Transverse colon (tissue), 4 donors: Measurements from ENCODE around the gene RALGAPA2. TPM values are rescaled to one million over a fixed set of nuclear protein-coding genes. Genes with fewer than 3 reads are reported as not detected.

Experiments used
- DNase-seq: peaks from one replicate; pipeline ENCODE4 v3.0.0-alpha.2; 2019
- H3K27ac ChIP-seq, 4 donors: fragments of 200-600 bp; sonication (generic); 2 replicates each; pipeline ENCODE4 v1.5.1; 2016 to 2018; ENCODE audit warnings: inconsistent platforms in 4 of 4
- H3K27me3 ChIP-seq: fragments of 200-600 bp; sonication (generic); 2 replicates; pipeline ENCODE4 v1.5.1; 2017; ENCODE audit warnings: inconsistent platforms
- H3K36me3 ChIP-seq, 4 donors: fragments of 200-600 bp; sonication (generic); 2 replicates each; pipeline ENCODE4 v1.5.1; 2017 to 2019; ENCODE audit warnings: inconsistent platforms in 4 of 4
- H3K4me1 ChIP-seq, 4 donors: fragments of 200-600 bp; sonication (generic); 2 replicates each; pipeline ENCODE4 v1.5.1; 2017 to 2020; ENCODE audit warnings: inconsistent platforms in 4 of 4
- H3K4me3 ChIP-seq, 4 donors: fragments of 200-600 bp; sonication (generic); 1 replicate in 1 of 4; 2 replicates in 3 of 4; pipeline versions ENCODE4 v1.5.1 to v1.6.1; 2017 to 2019; ENCODE audit warnings: inconsistent platforms in 4 of 4
- H3K9me3 ChIP-seq, 2 donors: fragments of 200-600 bp; sonication (generic); 2 replicates each; pipeline ENCODE4 v1.5.1; 2017 to 2019; ENCODE audit warnings: inconsistent platforms in 2 of 2
- EP300 ChIP-seq: sonication (generic); formaldehyde crosslinking; IDR thresholded peaks from one replicate; pipeline ENCODE4 v1.6.1; 2017; ENCODE audit warnings: antibody characterized with exemption, low read depth
- POLR2A ChIP-seq: fragments of 450-650 bp; IDR thresholded peaks from one replicate; pipeline ENCODE4 v1.6.1; 2016; ENCODE audit warnings: antibody characterized with exemption, mild to moderate bottlenecking, moderate library complexity
- POLR2AphosphoS5 ChIP-seq, 3 donors: sonication (generic); formaldehyde crosslinking; IDR thresholded peaks; one replicate each; pipeline ENCODE4 v1.6.1; 2016; ENCODE audit warnings: antibody characterized with exemption in 3 of 3
- whole genome bisulfite sequencing, 2 donors: methylation state at CpG; one replicate each; pipeline ENCODE4 v1.1.5; 2018; ENCODE audit warnings: low coverage in 1 of 2; 5-methylcytosine and 5-hydroxymethylcytosine counted together
- in situ Hi-C, 4 donors: fragments of 200-750 bp; cut with MboI; loops; one replicate each; pipeline versions ENCODE4 v1.15.0 to v1.15.1; 2017; ENCODE audit warnings: low sequenced_read_pairs in 3 of 4, low pct_ligation_motif_present in 1 of 4, low pct_unique_long_range_greater_than_20kb in 1 of 4
- intact Hi-C: fragments of 100-400 bp; cut with DNase I; formaldehyde crosslinking; loops from one replicate; pipeline ENCODE4 v1.15.1; 2023; ENCODE audit warnings: low total_unique reads
- total RNA-seq, 4 donors: library from RNA; depleted of rRNA; stranded (reverse); fragments of >200 nt; gene quantifications; one replicate each; pipeline ENCODE4 v1.1.0, GENCODE V29; 2016
- TF ChIP-seq, protein P1 (sequence below), 5 experiments: fragments of 200-600 bp in 3 of 5; fragments of 450-650 bp in 2 of 5; sonication (generic) in 3 of 5; IDR thresholded peaks; 1 replicate in 2 of 5; 2 replicates in 3 of 5; pipeline ENCODE4 v1.5.1; 2016 to 2017; ENCODE audit warnings: antibody characterized with exemption in 5 of 5, inconsistent platforms in 3 of 5, mild to moderate bottlenecking in 2 of 5, moderate library complexity in 1 of 5

Gene RALGAPA2
- total RNA-seq, 4 donors from 2014 or later = 29.5 to 84.0 (median 66.5) TPM

DNA sequence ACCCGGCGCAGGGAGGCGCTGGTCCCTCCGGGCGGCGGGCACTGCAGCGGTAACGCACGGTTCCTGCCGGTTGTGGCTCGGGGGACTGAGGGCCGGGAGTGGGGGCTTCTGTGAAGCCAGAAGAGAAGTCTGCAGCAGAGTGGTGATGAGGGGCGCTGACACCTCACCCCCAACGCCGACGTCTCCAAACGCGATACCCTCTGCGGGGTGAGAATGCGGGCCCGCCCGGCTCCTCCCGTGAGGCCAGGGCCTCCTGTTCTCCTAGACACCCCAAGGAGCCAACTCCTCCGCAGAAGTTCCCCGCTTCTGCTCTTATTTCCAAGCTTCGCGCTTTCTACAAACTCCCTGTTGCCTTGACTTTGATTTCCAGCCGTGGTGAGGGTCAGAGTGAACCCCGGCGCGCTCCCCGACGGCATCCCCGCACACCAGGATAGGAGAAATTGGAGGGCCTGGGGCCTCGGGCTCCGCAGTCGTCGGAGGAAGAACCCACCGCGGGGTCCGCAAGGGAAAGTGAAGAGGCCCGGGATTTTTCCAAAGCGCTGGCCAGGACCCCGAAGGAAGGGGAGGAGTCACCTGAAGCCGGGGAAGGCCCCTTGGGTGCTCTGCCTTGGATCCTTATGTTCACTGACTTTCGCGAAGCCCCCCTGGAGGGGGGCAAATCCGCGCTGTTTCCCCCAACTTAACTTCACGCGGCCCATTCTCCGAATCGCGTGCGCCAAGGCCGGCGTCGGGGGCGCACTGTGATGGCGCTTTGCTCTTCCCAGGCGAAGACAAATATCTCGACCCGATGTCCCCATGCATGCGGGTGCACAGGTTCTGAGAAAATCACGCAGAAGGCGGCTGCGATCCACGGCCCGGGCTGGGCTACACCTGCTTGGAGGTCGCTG lies 347.6 kb downstream of the RALGAPA2 start:
- Histone ChIP-seq H3K4me1 (peaks cover 9 to 52% (median 33%) of the 10 kb centered on the region in 4 donors), H3K4me3 (no peak overlapping the region), H3K27me3 (peaks cover 98% of the 10 kb centered on the region), H3K9me3 (no peaks in the 10 kb centered on the region), H3K36me3 (no peaks in the 10 kb centered on the region), H3K27ac (no peak overlapping the region)
- intact Hi-C loops = loop anchor here (10.0 kb wide), 1 partner anchor 200 kb away; no protein-coding TSS in a partner anchor
- in situ Hi-C loops = loop anchor here in 3 of 4 donors (25.0 kb wide), 1 partner anchor 197 kb away; no protein-coding TSS in a partner anchor
- no peak for DNase-seq
- WGBS, 2 donors = 11% methylated on average over 70 of the region's 70 CpGs; no CpG with 5 or more reads in 1 of the 2 donors
- TF ChIP-seq EP300 (no peak), POLR2AphosphoS5 (IDR thresholded peaks at IDR 0.05) (no peak), POLR2A (no peak)
- TF ChIP-seq, protein P1, sequence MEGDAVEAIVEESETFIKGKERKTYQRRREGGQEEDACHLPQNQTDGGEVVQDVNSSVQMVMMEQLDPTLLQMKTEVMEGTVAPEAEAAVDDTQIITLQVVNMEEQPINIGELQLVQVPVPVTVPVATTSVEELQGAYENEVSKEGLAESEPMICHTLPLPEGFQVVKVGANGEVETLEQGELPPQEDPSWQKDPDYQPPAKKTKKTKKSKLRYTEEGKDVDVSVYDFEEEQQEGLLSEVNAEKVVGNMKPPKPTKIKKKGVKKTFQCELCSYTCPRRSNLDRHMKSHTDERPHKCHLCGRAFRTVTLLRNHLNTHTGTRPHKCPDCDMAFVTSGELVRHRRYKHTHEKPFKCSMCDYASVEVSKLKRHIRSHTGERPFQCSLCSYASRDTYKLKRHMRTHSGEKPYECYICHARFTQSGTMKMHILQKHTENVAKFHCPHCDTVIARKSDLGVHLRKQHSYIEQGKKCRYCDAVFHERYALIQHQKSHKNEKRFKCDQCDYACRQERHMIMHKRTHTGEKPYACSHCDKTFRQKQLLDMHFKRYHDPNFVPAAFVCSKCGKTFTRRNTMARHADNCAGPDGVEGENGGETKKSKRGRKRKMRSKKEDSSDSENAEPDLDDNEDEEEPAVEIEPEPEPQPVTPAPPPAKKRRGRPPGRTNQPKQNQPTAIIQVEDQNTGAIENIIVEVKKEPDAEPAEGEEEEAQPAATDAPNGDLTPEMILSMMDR (IDR thresholded peaks at IDR 0.05) = no peak

DNA sequence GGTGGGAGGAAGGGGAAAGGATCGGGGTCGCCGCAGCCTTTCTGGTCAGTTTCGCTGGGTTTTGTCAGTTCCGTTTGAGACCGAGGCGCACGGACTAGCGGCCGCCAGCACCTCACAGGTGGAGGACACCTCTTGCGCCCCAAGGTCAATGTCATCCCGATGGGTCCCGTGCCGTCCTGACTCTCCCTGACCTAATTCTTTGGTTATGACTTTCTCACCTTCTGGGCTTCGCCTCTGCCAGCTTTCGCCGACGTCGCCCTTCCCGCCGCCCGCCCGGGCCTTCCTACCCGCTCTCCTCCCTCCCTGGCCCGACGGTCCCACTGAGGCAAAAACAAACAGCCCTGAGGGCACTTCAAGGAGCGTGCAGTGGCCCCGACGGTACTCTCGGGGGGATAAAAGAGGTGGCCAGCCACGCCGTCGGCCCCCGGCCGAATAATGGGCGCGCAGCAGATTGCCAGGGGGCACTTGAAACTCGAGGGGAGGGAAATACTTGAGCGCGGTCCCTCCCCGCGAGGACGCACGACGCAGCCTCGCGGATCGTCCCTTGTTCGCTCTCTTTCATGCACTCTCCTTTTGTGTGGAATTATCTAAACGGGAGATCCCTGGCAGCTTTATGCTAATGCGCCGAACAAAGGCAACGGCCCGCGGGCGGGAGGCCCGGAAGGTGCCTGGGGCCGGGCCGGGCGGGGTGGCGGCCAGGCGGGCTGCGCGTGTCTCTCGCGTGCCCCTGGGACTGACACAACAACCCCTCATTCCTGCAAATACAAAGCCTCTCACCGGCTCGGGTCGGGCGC lies 348.4 kb downstream of the RALGAPA2 start:
- H3K9me3 ChIP-seq = no peaks in the 10 kb centered on the region
- peak overlapping the region in 1 of 4 donors; percentile 18 for H3K4me3 ChIP-seq
- WGBS, 2 donors = 2 to 3% methylated on average over 20 to 59 of the region's 70 CpGs
- in situ Hi-C loops (loop anchor here in 3 of 4 donors (25.0 kb wide), 1 partner anchor 198 kb away; no protein-coding TSS in a partner anchor), intact Hi-C loops (loop anchor here (10.0 kb wide), 1 partner anchor 201 kb away; no protein-coding TSS in a partner anchor)
- H3K27me3 ChIP-seq = peaks cover 98% of the 10 kb centered on the region
- H3K27ac ChIP-seq = no peak overlapping the region
- H3K36me3 ChIP-seq = no peaks in the 10 kb centered on the region
- peaks cover 9 to 44% (median 25%) of the 10 kb centered on the region in 4 donors for H3K4me1 ChIP-seq
- no peak for DNase-seq
- TF ChIP-seq EP300 (no peak), POLR2AphosphoS5 (IDR thresholded peaks at IDR 0.05) (no peak), POLR2A (no peak)
- TF ChIP-seq, protein P1 (IDR thresholded peaks at IDR 0.05) = no peak

DNA sequence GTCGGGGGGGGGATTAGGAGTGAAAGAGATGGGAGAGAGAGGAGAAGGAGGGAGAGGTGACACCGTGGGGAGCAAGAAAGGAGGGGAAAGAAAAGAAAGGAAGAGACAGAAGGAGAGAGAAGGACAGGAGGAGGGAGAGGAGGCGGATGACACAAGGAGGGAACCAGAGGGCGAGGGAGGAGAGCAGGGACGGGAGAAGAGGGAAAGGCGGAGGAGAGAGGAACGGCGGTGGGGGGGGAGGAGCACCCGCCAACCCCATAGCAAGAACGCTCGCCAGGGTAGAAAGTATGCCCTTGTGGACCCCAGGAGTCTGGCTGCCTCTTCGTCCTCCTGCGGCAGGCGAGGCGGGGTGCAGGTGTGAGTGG lies 349.0 kb downstream of the RALGAPA2 start:
- no peak for TF ChIP-seq EP300
- TF ChIP-seq POLR2A = no peak
- TF ChIP-seq POLR2AphosphoS5 (IDR thresholded peaks at IDR 0.05) = no peak
- TF ChIP-seq, protein P1 (IDR thresholded peaks at IDR 0.05) = no peak
- Histone ChIP-seq H3K4me1 (peaks cover 9 to 41% (median 22%) of the 10 kb centered on the region in 4 donors), H3K9me3 (no peaks in the 10 kb centered on the region), H3K36me3 (no peaks in the 10 kb centered on the region), H3K27me3 (peaks cover 97% of the 10 kb centered on the region), H3K4me3 (peak overlapping the region in 1 of 4 donors; percentile 18), H3K27ac (no peak overlapping the region)
- in situ Hi-C loops (loop anchor here in 3 of 4 donors (25.0 kb wide), 1 partner anchor 199 kb away; no protein-coding TSS in a partner anchor), intact Hi-C loops (loop anchor here (10.0 kb wide), 1 partner anchor 201 kb away; no protein-coding TSS in a partner anchor)
- no peak for DNase-seq
- WGBS, 2 donors = 1 to 17% methylated on average over 12 to 15 of the region's 15 CpGs
